ENCODE results near the gene RPL36AL. TPM values are rescaled to one million over a fixed set of nuclear protein-coding genes. Genes with fewer than 3 reads are reported as not detected.

RPL36AL gene
- total and polyA plus RNA-seq, 10 of the 15 experiments (the other 5 are each of a cell fraction or from before 2014, with no cell fraction given): 222 to 1,379 (median 545) TPM

DNA sequence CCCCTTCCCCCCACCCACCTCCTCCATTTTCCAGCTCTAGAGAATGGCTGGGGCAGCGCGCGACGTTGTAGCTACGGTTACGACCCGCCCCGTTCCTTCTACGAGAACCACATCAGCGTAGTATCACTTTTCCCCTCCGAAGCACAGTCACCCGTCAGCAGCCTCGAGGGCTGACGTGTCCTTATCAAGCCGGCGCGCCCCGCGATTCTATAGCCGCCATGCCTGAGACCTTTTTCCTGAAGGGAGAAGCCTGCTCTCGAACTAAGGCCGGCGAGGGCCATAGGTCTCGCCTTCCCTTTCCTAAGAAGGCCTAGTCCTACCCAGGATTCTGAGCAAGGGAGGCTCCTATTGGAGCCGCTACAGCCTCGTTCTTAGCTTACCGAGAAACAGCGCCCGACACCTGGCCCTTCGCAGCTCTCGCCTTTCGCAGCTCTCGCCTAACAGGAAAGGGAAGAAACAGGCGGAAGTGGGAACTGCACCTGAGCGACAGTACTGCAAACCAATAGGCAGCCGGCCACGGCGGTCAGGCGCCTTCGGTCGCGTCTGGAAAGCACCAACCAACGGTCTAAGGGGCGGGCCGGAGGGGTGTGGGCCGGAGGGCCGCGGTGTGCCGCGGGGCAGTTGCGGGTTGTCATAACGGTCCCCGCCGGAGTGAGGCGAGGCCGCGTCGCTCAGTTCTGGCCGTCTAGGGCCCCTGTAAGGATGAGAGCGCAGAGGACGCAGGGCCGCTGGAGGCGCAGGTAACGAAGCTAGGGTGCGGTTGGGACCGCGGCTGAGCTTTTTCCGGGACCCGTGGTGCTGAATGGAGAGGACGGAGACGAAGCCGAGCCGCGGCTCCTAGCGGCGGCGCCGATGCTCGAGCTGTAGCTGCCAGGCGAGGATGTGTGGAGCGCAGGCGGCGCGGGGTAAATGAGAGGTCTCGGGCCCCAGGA, at the start of gene RPL36AL, which contains the start of gene MGAT2 (continued):
- TF ChIP-seq, protein P1, sequence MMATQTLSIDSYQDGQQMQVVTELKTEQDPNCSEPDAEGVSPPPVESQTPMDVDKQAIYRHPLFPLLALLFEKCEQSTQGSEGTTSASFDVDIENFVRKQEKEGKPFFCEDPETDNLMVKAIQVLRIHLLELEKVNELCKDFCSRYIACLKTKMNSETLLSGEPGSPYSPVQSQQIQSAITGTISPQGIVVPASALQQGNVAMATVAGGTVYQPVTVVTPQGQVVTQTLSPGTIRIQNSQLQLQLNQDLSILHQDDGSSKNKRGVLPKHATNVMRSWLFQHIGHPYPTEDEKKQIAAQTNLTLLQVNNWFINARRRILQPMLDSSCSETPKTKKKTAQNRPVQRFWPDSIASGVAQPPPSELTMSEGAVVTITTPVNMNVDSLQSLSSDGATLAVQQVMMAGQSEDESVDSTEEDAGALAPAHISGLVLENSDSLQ (IDR thresholded peaks at IDR 0.05): peak; percentile 99
- TF ChIP-seq, protein P2, sequence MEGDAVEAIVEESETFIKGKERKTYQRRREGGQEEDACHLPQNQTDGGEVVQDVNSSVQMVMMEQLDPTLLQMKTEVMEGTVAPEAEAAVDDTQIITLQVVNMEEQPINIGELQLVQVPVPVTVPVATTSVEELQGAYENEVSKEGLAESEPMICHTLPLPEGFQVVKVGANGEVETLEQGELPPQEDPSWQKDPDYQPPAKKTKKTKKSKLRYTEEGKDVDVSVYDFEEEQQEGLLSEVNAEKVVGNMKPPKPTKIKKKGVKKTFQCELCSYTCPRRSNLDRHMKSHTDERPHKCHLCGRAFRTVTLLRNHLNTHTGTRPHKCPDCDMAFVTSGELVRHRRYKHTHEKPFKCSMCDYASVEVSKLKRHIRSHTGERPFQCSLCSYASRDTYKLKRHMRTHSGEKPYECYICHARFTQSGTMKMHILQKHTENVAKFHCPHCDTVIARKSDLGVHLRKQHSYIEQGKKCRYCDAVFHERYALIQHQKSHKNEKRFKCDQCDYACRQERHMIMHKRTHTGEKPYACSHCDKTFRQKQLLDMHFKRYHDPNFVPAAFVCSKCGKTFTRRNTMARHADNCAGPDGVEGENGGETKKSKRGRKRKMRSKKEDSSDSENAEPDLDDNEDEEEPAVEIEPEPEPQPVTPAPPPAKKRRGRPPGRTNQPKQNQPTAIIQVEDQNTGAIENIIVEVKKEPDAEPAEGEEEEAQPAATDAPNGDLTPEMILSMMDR (IDR thresholded peaks at IDR 0.05 in 2 of 3, conservative IDR thresholded peaks at IDR 0.05 in 1 of 3; ENCODE audit: control insufficient read depth in 2 of 3, extremely low read depth in 1 of 3, insufficient read depth in 1 of 3, low read depth in 3 of 3, low read length in 3 of 3): peak; percentile 13 to 45 (median 21); a peak in 3 of 6 replicates
- TF ChIP-seq BACH1 (IDR thresholded peaks at IDR 0.05; ENCODE audit: borderline replicate concordance) (peak; percentile 88), GATAD2B (conservative IDR thresholded peaks at IDR 0.05; ENCODE audit: low read depth) (peak; percentile 78), EP300 (IDR thresholded peaks at IDR 0.05; ENCODE audit: borderline replicate concordance in 1 of 2, control insufficient read depth in 1 of 2, low read depth in 2 of 2, low read length in 2 of 2) (no peak; a peak in 1 of 4 replicates), TCF12 (IDR thresholded peaks at IDR 0.05; ENCODE audit: low read depth, low read length) (peak; percentile 56; the same call in 1 of the 2 replicates), DPF2 (IDR thresholded peaks at IDR 0.05) (peak; percentile 88), EED (IDR thresholded peaks at IDR 0.05; ENCODE audit: low read depth) (peak; percentile 9; the same call in 1 of the 2 replicates), RBBP5 (conservative IDR thresholded peaks at IDR 0.05) (no peak), TCF3 (IDR thresholded peaks at IDR 0.05; ENCODE audit: borderline replicate concordance, insufficient read depth, low read depth, low read length) (peak; percentile 40; the same call in 1 of the 2 replicates), CEBPB (IDR thresholded peaks at IDR 0.05; ENCODE audit: borderline replicate concordance in 1 of 2, low read depth in 2 of 2, low read length in 2 of 2) (no peak), ZNF217 (IDR thresholded peaks at IDR 0.05) (no peak), CBX3 (IDR thresholded peaks at IDR 0.05; ENCODE audit: borderline replicate concordance, low read depth) (no peak), PAX8 (IDR thresholded peaks at IDR 0.05) (no peak), STAT1 (conservative IDR thresholded peaks at IDR 0.05) (no peak; the same call in 1 of the 2 replicates), SUPT20H (IDR thresholded peaks at IDR 0.05; ENCODE audit: borderline replicate concordance, control insufficient read depth, low read depth, low read length) (no peak), ZNF384 (IDR thresholded peaks at IDR 0.05; ENCODE audit: borderline replicate concordance, low read depth, low read length) (no peak), KAT2A (conservative IDR thresholded peaks at IDR 0.05; ENCODE audit: control insufficient read depth, low read depth, low read length) (no peak), MEF2A (IDR thresholded peaks at IDR 0.05; ENCODE audit: insufficient read depth, low read depth, low read length) (no peak), ZNF622 (IDR thresholded peaks at IDR 0.05) (no peak), TARDBP (IDR thresholded peaks at IDR 0.05; ENCODE audit: borderline replicate concordance) (peak; percentile 68; the same call in 1 of the 2 replicates), NFYB (IDR thresholded peaks at IDR 0.05; ENCODE audit: insufficient read depth, low read depth, low read length) (peak; percentile 96)
- TF ChIP-seq, protein P3, sequence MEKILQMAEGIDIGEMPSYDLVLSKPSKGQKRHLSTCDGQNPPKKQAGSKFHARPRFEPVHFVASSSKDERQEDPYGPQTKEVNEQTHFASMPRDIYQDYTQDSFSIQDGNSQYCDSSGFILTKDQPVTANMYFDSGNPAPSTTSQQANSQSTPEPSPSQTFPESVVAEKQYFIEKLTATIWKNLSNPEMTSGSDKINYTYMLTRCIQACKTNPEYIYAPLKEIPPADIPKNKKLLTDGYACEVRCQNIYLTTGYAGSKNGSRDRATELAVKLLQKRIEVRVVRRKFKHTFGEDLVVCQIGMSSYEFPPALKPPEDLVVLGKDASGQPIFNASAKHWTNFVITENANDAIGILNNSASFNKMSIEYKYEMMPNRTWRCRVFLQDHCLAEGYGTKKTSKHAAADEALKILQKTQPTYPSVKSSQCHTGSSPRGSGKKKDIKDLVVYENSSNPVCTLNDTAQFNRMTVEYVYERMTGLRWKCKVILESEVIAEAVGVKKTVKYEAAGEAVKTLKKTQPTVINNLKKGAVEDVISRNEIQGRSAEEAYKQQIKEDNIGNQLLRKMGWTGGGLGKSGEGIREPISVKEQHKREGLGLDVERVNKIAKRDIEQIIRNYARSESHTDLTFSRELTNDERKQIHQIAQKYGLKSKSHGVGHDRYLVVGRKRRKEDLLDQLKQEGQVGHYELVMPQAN (conservative IDR thresholded peaks at IDR 0.05): peak; percentile 84
- TF ChIP-seq, protein P4, sequence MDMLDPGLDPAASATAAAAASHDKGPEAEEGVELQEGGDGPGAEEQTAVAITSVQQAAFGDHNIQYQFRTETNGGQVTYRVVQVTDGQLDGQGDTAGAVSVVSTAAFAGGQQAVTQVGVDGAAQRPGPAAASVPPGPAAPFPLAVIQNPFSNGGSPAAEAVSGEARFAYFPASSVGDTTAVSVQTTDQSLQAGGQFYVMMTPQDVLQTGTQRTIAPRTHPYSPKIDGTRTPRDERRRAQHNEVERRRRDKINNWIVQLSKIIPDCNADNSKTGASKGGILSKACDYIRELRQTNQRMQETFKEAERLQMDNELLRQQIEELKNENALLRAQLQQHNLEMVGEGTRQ (IDR thresholded peaks at IDR 0.05; ENCODE audit: borderline replicate concordance, low read depth, low read length): peak; percentile 54
